Omental fat pad (tissue), 4 donors: ENCODE data around the gene KIF5C. TPM values are rescaled to one million over a fixed set of nuclear protein-coding genes. Genes with fewer than 3 reads are reported as not detected.

Source experiments
- ATAC-seq: fragments of 150-250 bp; one replicate; pipeline ENCODE4 v1.9.1; 2016; ENCODE audit warnings: mild to moderate bottlenecking, moderate library complexity; ENCODE audit not compliant: low FRiP score
- DNase-seq: peaks from one replicate; pipeline ENCODE4 v3.0.0-alpha.2; 2019; ENCODE audit warnings: low spot score
- CTCF ChIP-seq, 3 donors: fragments of 450-650 bp; IDR thresholded peaks; one replicate each; pipeline ENCODE4 v1.5.1; 2016 to 2017; ENCODE audit warnings: antibody characterized with exemption in 3 of 3, mild to moderate bottlenecking in 3 of 3, moderate library complexity in 2 of 3
- total RNA-seq, 4 donors: library from RNA; depleted of rRNA; stranded (reverse); fragments of >200 nt; gene quantifications; one replicate each; pipeline ENCODE4 v1.1.0, GENCODE V29; 2016

The KIF5C gene
- total RNA-seq, 4 donors from 2014 or later, result 0.88 to 4.5 (median 2.4) TPM

- ATAC-seq (no peak), DNase-seq (no peak)
- no peak for TF ChIP-seq CTCF (IDR thresholded peaks at IDR 0.05)
These were observed 188.2 kb downstream of the KIF5C start for GRCh38 chr2:149063177-149063576.

GRCh38 chr2:149064365-149064841, 189.4 kb downstream of the KIF5C start:
- DNase-seq, result no peak
- no peak for TF ChIP-seq CTCF (IDR thresholded peaks at IDR 0.05)
- ATAC-seq, result no peak

GRCh38 chr2:149064856-149065630, 190.0 kb downstream of the KIF5C start:
- ATAC-seq, result no peak
- no peak for DNase-seq
- TF ChIP-seq CTCF (IDR thresholded peaks at IDR 0.05), result no peak

- no peak for DNase-seq
- ATAC-seq, result no peak
- TF ChIP-seq CTCF (IDR thresholded peaks at IDR 0.05), result no peak
These were observed 193.4 kb downstream of the KIF5C start for GRCh38 chr2:149068225-149068995.

- DNase-seq, result no peak
- no peak for TF ChIP-seq CTCF (IDR thresholded peaks at IDR 0.05)
- no peak for ATAC-seq
These were observed 194.2 kb downstream of the KIF5C start for GRCh38 chr2:149068996-149069888.

- DNase-seq (no peak), ATAC-seq (no peak)
- no peak for TF ChIP-seq CTCF (IDR thresholded peaks at IDR 0.05)
These were observed 195.8 kb downstream of the KIF5C start for GRCh38 chr2:149070681-149071320.
